Measurements from ENCODE around the gene PCDHB8.
"Not testable (repeated sequence)": the region's sequence is repeated elsewhere in the genome, so short reads cannot be mapped to it uniquely, and the experiment has no call there.

DNA sequence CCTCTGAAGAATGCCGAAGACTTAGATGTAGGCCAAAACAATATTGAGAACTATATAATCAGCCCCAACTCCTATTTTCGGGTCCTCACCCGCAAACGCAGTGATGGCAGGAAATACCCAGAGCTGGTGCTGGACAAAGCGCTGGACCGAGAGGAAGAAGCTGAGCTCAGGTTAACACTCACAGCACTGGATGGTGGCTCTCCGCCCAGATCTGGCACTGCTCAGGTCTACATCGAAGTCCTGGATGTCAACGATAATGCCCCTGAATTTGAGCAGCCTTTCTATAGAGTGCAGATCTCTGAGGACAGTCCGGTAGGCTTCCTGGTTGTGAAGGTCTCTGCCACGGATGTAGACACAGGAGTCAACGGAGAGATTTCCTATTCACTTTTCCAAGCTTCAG, 37.0 kb downstream of the PCDHB8 start:
- TF ChIP-seq POLR2A (IDR thresholded peaks at IDR 0.05): not testable (repeated sequence)
- TF ChIP-seq, protein P1, sequence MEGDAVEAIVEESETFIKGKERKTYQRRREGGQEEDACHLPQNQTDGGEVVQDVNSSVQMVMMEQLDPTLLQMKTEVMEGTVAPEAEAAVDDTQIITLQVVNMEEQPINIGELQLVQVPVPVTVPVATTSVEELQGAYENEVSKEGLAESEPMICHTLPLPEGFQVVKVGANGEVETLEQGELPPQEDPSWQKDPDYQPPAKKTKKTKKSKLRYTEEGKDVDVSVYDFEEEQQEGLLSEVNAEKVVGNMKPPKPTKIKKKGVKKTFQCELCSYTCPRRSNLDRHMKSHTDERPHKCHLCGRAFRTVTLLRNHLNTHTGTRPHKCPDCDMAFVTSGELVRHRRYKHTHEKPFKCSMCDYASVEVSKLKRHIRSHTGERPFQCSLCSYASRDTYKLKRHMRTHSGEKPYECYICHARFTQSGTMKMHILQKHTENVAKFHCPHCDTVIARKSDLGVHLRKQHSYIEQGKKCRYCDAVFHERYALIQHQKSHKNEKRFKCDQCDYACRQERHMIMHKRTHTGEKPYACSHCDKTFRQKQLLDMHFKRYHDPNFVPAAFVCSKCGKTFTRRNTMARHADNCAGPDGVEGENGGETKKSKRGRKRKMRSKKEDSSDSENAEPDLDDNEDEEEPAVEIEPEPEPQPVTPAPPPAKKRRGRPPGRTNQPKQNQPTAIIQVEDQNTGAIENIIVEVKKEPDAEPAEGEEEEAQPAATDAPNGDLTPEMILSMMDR (IDR thresholded peaks at IDR 0.05): not testable (repeated sequence)

Data from thyroid gland (tissue), 4 donors.